ENCODE results near the gene TUBGCP2.

The TUBGCP2 gene

GRCh38 chr10:133343558-133343957, 34.9 kb upstream of the TUBGCP2 start:
- DNase-seq (ENCODE audit: low read depth in 4 of 4, low spot score in 1 of 4), result no peak

- DNase-seq (ENCODE audit: low read depth in 4 of 4, low spot score in 1 of 4), result no peak
Measured at GRCh38 chr10:133342942-133343341, 34.3 kb upstream of the TUBGCP2 start.

- no peak for DNase-seq (ENCODE audit: low read depth in 4 of 4, low spot score in 1 of 4)
Measured at GRCh38 chr10:133341983-133342382, 33.3 kb upstream of the TUBGCP2 start.

- no peak for DNase-seq (ENCODE audit: low read depth in 4 of 4, low spot score in 1 of 4)
Measured at GRCh38 chr10:133339708-133340380, 31.2 kb upstream of the TUBGCP2 start.

GRCh38 chr10:133338080-133339071, 29.7 kb upstream of the TUBGCP2 start:
- DNase-seq (ENCODE audit: low read depth in 4 of 4, low spot score in 1 of 4), result no peak

- no peak for DNase-seq (ENCODE audit: low read depth in 4 of 4, low spot score in 1 of 4)
Measured at GRCh38 chr10:133337370-133337725, 28.7 kb upstream of the TUBGCP2 start.

- peak in 3 of 4 experiments; percentile 31 to 54 (median 44) for DNase-seq (ENCODE audit: low read depth in 4 of 4, low spot score in 1 of 4)
Measured at GRCh38 chr10:133336577-133337369, 28.1 kb upstream of the TUBGCP2 start, which contains the start of gene CALY. CALY (minus strand) TSS chr10:133336896; CDS start chr10:133328989, 7,907 bp downstream.

GRCh38 chr10:133336118-133336576, 27.5 kb upstream of the TUBGCP2 start:
- DNase-seq (ENCODE audit: low read depth in 4 of 4, low spot score in 1 of 4), result no peak

GRCh38 chr10:133335246-133336117, 26.8 kb upstream of the TUBGCP2 start:
- DNase-seq (ENCODE audit: low read depth in 4 of 4, low spot score in 1 of 4), result peak; percentile 48 to 59 (median 56)

- DNase-seq (ENCODE audit: low read depth in 4 of 4, low spot score in 1 of 4), result no peak
Measured at GRCh38 chr10:133334503-133335245, 26.0 kb upstream of the TUBGCP2 start.

- no peak for DNase-seq (ENCODE audit: low read depth in 4 of 4, low spot score in 1 of 4)
Measured at GRCh38 chr10:133332936-133333699, 24.4 kb upstream of the TUBGCP2 start.

GRCh38 chr10:133329491-133330202, 21.0 kb upstream of the TUBGCP2 start:
- peak; percentile 76 to 89 (median 80) for DNase-seq (ENCODE audit: low read depth in 4 of 4, low spot score in 1 of 4)

GRCh38 chr10:133328358-133329343, 20.0 kb upstream of the TUBGCP2 start:
- DNase-seq (ENCODE audit: low read depth in 4 of 4, low spot score in 1 of 4), result no peak

GRCh38 chr10:133327651-133328357, 19.1 kb upstream of the TUBGCP2 start:
- DNase-seq (ENCODE audit: low read depth in 4 of 4, low spot score in 1 of 4), result no peak

- DNase-seq (ENCODE audit: low read depth in 4 of 4, low spot score in 1 of 4), result no peak
Measured at GRCh38 chr10:133326745-133327650, 18.3 kb upstream of the TUBGCP2 start.

Data from stimulated activated CD4-positive, alpha-beta T cell treated with anti-CD3 and anti-CD28 coated beads, Interleukin-1b, Interleukin-23, amount 100 ng/mL, for 24 hours (primary cell).